Neuron (in vitro differentiated cells): ENCODE results near the gene EPS8.

Experiments used
- H2AFZ ChIP-seq: one replicate; pipeline ENCODE4 v1.6.1; 2013; ENCODE audit warnings: low read depth, mild to moderate bottlenecking, inconsistent platforms, low read length, moderate library complexity
- H3K27me3 ChIP-seq: one replicate; pipeline ENCODE4 v1.6.1; 2013; ENCODE audit warnings: low read length; ENCODE audit not compliant: insufficient read depth
- H3K36me3 ChIP-seq: one replicate; pipeline ENCODE4 v1.6.1; 2013; ENCODE audit warnings: low read length; ENCODE audit not compliant: insufficient read depth
- H3K4me1 ChIP-seq: one replicate; pipeline ENCODE4 v1.6.1; 2013; ENCODE audit warnings: low read length; ENCODE audit not compliant: insufficient read depth
- H3K4me3 ChIP-seq: 2 replicates; pipeline ENCODE4 v1.5.1; 2013; ENCODE audit warnings: mild to moderate bottlenecking, low read length, moderate library complexity
- H3K9me3 ChIP-seq: one replicate; pipeline ENCODE4 v1.6.1; 2013; ENCODE audit warnings: low read length

EPS8 gene

DNA sequence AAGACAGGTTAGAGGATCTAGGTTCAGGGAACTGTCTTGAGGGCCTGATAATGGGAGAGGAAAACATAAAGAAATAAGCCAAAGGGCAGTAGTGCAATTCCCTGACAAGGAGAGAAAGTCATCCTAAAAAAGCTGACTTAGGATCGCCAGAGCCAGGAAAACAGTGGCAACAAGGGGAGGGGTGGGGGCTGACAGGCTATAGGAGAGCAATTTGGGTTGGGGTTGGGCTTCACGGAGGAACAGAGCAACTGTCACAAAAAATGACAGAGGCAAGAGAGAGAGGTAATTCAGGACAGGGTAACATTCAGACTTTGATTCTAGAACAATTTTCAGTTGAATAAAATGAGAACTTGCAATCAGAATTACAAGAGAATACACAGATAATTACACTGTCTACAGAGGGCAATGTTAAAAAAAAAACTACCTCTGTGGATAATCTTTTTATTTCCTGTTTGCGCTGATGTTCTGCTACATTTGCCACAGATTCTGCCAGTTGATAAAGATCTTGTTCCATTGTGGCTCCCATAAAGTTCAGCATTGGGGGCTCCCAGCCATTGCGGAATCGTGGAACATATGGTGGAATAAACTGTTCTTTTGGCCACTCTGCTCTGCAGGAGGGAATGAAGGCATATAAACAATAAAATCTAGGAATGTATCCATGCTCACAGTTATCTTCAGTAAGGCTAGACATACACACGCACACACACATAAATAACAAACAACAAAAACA, 138.6 kb downstream of the EPS8 start:
- Histone ChIP-seq H2AFZ (no peak overlapping the region), H3K27me3 (no peaks in the 10 kb centered on the region), H3K4me3 (no peak overlapping the region), H3K36me3 (peaks cover 26% of the 10 kb centered on the region), H3K9me3 (peaks cover 4% of the 10 kb centered on the region), H3K4me1 (peaks cover 6% of the 10 kb centered on the region)

DNA sequence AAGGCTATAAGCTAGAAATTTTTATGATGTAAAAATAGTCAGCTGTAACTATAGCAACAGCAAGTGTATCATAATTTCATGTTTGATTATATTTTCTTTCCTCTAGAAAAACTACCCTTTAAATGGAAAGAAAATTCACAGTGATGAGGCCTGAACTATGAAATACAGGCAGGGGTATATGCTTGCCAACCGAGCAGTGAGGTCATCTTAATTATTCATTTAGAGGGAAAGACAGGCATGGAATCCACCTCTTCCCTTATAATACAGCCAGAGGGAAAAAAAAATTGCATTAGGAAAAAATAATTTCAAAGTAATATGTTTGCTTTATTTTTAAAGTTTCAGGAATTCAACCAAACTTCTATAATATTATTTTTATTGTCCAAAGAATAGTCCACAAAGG, 139.8 kb downstream of the EPS8 start:
- H3K27me3 ChIP-seq, result no peaks in the 10 kb centered on the region
- H3K36me3 ChIP-seq, result peaks cover 25% of the 10 kb centered on the region
- no peak overlapping the region for H2AFZ ChIP-seq
- peaks cover 6% of the 10 kb centered on the region for H3K4me1 ChIP-seq
- H3K9me3 ChIP-seq, result peaks cover 4% of the 10 kb centered on the region
- no peak overlapping the region for H3K4me3 ChIP-seq

DNA sequence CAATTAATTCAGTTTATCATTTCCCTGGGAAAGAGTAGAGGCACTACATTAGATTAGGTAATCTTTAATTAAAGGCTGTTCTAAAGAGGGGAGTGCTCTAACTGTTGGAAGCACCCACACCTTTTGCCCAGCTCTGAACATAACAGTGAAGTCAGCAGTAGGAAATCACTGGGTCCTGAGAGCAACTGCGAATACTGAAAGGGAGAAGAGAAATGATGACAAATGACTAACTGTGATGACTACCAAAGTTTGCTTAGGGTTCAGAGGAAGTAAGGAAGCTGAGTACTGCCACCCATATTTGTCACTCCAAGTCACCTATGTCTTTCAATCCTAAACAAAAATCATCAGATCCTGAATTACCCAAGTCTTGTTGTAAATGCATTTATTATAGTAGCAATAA, 140.6 kb downstream of the EPS8 start:
- Histone ChIP-seq H3K9me3 (peaks cover 4% of the 10 kb centered on the region), H3K27me3 (no peaks in the 10 kb centered on the region), H3K4me1 (peaks cover 6% of the 10 kb centered on the region), H3K36me3 (peaks cover 27% of the 10 kb centered on the region), H3K4me3 (no peak overlapping the region), H2AFZ (no peak overlapping the region)

DNA sequence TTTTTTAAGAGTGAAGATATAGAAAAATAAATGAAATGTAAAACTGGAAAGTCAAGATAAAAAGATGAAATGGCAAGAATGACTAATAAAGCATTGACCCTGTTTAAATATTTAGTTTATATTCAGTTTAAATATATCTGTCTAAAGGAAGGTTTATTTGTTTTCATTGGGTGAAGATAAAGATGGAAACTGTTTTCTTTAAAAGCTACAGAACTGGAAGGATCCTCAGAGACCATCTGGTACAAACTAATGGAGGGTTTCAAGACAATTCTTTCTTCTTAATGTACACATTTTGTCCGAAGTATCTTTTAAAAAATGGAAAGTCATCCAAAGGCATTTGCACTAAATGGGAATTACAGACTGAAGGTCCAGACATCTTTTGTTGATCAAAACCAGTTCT, 142.6 kb downstream of the EPS8 start:
- Histone ChIP-seq H3K9me3 (peaks cover 4% of the 10 kb centered on the region), H2AFZ (no peak overlapping the region), H3K4me3 (no peak overlapping the region), H3K36me3 (peaks cover 29% of the 10 kb centered on the region), H3K27me3 (no peaks in the 10 kb centered on the region), H3K4me1 (no peaks in the 10 kb centered on the region)

DNA sequence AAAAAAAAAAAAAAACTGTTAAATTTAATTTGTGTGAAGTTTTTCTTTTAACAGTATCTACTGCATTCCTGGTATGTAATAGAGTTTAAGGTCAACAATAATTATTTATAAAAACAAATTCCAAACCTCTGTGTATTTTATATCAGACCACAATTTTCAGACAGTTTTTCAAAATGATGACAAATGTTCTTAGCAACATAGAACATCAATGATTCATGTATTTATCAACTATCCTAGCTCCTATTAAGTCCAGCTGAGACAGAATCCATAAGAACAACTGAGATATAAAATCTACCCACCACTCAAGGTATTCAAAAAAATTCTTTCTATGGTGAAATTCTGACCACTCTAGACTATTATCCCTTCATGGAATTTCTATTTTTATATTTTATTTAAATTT, 144.5 kb downstream of the EPS8 start:
- Histone ChIP-seq H2AFZ (no peak overlapping the region), H3K4me3 (no peak overlapping the region), H3K36me3 (peaks cover 40% of the 10 kb centered on the region), H3K9me3 (peaks cover 4% of the 10 kb centered on the region), H3K4me1 (no peaks in the 10 kb centered on the region), H3K27me3 (no peaks in the 10 kb centered on the region)

DNA sequence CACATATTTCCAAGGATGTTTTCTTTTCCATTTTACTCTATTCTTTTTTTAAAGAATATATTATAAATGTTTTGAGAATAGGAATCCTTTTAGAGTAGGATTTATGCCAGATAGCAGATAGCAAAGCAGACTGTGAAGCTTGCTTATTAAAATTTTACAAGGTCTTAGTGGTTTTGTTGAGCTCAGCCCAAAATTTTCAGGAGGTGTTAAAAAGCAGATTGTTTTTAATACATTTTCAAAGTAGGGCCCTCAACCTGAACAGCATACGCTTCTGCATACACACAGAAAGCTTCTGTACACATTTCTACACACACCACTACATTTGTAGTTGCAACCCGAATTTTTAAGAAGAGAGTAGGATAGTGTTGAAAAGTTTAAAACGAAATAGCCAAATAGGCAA, 151.0 kb downstream of the EPS8 start:
- Histone ChIP-seq H3K4me3 (no peak overlapping the region), H3K9me3 (no peaks in the 10 kb centered on the region), H3K4me1 (peaks cover 7% of the 10 kb centered on the region), H3K36me3 (peaks cover 24% of the 10 kb centered on the region), H2AFZ (no peak overlapping the region), H3K27me3 (no peaks in the 10 kb centered on the region)

DNA sequence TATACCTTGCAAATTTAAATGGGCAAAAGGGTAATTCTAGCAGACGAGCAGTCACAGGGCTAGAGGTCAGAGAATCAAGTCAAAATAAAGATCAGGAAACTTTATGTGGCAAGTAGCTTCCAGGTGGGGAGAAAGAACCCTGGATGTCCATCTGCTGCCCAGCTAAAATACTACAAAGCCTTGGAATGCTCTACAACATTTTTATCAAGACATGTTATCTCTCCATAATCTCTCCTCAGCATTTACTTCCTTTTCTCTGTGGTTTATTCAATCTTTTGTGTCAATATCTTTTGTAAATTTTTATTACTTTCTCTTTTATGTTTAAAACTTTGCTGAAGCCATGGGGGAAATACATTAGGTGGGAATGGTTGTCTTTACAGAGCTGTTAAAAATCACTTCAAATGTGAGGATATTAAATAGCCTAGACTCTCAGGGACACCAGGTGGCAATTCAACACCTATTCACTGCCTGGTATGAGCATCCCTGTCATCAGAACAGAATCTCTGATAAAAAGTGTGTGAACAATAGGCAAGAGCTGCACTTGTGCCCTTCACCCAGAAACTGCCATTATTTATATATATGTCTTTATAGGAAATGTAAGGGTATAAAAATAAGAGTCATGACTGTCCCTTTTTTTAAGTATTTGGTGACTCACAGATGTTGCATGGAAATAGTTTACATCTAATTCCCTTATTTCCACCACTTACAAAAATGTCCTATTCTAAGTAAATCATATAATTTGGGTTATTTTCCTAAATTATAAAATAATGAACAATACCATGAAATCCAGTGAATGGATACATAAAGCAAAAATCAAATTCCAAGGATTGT, 152.9 kb downstream of the EPS8 start:
- Histone ChIP-seq H3K4me1 (peaks cover 10% of the 10 kb centered on the region), H3K36me3 (peaks cover 22% of the 10 kb centered on the region), H3K27me3 (no peaks in the 10 kb centered on the region)

DNA sequence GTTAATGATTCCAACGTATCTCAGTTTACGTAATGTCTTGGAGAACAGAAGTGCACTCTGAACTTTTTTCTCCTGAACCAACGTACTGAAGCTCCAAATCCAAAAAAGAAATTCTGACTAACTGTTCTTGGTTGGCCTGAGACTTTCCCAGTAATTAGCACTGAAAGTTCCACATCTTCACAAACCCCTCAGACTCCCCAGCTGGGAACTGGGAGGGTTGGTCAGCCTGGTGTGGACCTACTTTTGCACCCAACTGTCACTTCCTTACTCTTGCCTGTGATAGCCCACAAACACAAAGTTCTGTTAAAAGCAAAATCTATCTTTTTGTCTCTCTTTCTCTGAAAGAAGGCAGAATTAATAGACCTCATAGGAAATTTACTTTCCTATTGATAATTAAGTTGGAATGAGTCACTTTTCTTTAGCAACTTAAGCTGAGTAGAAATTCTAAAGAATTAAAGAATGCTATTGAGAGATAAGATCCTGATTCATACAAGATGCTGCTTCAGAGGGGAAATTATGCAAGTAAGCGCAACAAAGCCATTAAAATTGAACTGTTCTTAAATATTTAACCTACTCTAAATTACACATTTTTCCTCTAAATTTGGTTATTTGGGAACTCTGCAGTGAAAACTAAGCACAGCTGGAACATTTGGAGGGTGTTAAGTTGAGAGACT, 155.0 kb downstream of the EPS8 start:
- Histone ChIP-seq H3K36me3 (peaks cover 4% of the 10 kb centered on the region), H3K4me1 (peaks cover 26% of the 10 kb centered on the region), H3K9me3 (no peaks in the 10 kb centered on the region), H3K4me3 (no peak overlapping the region), H2AFZ (no peak overlapping the region), H3K27me3 (no peaks in the 10 kb centered on the region)

More for the DNA sequence above, 152.9 kb downstream of the EPS8 start:
- Histone ChIP-seq H3K4me3 (no peak overlapping the region), H3K9me3 (no peaks in the 10 kb centered on the region), H2AFZ (no peak overlapping the region)

DNA sequence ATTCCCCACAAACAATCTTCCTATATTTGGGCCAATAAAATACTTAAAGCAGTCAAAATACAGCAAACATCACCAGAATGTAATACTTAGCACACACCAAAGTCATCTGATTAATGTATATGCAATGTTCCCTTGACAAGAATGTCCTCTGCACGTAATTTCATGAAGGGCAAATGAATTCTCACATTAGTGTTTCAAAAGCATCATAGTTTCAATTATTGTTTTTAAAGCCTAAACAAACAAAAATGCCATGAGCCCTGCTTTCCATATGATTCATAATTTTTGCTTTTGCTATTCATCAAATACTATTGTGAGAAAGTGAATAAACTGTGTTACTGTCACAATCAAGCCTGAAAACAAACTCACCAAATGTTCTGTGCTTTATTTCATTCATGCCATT, 156.0 kb downstream of the EPS8 start:
- H3K27me3 ChIP-seq, result no peaks in the 10 kb centered on the region
- no peak overlapping the region for H3K4me3 ChIP-seq
- H3K9me3 ChIP-seq, result no peaks in the 10 kb centered on the region
- peaks cover 34% of the 10 kb centered on the region for H3K4me1 ChIP-seq
- peaks cover 2% of the 10 kb centered on the region for H3K36me3 ChIP-seq
- no peak overlapping the region for H2AFZ ChIP-seq

DNA sequence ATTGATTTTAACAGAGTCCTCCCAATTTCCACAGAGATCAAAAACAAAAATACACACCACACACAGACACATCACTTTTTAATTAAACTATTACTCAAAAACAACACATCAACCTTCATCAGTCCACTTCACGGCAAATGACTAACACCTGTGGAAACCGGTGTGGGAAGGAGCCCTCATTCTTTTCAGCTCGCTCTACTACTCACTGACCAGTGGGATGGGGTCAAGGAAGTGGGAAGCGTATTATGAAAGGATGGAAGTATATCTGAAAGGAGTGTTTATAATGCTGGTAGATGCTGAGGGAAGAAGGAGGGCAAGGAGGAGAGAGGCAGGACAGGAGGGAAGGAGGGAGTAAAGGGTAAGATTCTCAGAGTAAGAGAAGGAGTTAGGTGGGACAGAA, 156.5 kb downstream of the EPS8 start:
- Histone ChIP-seq H3K4me3 (no peak overlapping the region), H3K36me3 (peaks cover 2% of the 10 kb centered on the region), H2AFZ (no peak overlapping the region), H3K4me1 (peaks cover 39% of the 10 kb centered on the region), H3K27me3 (no peaks in the 10 kb centered on the region), H3K9me3 (no peaks in the 10 kb centered on the region)

DNA sequence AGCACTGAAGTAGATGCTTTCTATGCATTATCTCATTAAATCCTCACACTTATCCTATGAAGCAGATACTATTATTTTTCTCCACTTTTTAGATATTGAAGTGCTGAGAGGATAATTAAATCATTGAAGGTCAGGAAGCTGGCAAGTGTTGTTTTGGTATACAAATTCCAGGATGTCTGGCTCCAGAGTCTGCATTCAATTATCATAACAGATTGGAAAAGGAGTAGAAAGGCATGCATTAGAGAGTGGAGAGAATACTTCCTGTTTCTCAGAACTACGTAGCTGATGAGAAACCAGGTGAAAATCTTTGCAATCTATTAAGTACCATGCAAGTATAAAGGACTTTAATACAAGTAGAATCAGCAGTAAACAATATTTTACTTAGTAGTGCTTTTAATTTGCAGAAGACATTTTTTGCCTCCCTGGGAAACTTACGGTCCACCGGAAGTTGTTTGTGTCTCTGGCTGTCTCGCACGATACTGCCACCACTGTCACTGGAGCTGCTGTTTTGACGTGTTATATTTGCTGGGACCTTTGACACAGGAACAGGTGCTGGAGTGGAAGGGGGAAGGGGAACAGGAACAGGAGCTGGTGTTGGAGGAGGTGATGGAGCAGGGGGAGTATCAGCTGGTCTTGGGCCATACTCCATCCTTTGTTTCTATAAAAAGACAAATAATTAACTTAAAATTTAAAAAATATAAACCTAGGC, 158.0 kb downstream of the EPS8 start:
- peaks cover 45% of the 10 kb centered on the region for H3K4me1 ChIP-seq
- H3K27me3 ChIP-seq, result no peaks in the 10 kb centered on the region
- no peaks in the 10 kb centered on the region for H3K36me3 ChIP-seq
- H3K9me3 ChIP-seq, result no peaks in the 10 kb centered on the region
- no peak overlapping the region for H2AFZ ChIP-seq
- H3K4me3 ChIP-seq, result no peak overlapping the region

DNA sequence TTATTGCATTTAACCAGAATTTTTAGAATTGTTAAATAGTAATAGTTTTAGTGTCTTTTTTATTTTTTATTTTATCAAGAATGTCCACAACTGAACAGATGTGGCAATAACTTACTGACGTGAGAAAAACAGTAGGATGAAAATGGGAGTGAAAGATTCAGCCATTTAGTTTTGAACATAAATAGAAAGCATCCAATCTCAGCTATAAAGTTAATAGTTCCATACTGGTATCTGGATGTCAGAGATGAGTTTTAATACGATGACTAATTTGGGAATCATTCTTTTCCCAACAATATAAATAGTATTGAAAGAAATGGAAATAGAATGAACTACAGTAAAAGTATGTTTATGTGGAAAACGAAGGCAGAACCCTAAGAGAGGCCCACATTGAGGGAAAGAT, 159.4 kb downstream of the EPS8 start:
- H3K4me1 ChIP-seq, result peaks cover 46% of the 10 kb centered on the region

DNA sequence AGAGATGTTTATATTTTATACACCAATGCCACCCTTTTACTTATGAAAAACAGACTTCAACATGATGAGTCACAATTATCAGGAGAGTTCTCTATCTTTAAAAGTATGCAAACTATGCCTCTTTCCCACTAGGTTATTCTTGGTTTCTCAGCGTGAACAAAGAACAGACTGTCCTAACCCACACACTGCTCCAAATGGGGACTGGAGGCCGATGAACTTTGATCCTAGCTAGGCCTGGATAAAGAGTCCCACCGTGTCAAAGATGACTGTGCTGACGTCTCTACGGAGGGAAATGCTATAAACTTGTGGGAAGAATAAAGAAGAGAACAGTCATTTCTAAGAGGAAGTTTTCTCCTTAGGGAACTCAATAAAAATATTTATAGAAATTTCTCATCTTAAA, 160.1 kb downstream of the EPS8 start:
- H3K27me3 ChIP-seq, result no peaks in the 10 kb centered on the region
- H3K4me3 ChIP-seq, result no peak overlapping the region
- H3K9me3 ChIP-seq, result no peaks in the 10 kb centered on the region
- H2AFZ ChIP-seq, result no peak overlapping the region
- peaks cover 47% of the 10 kb centered on the region for H3K4me1 ChIP-seq
- no peaks in the 10 kb centered on the region for H3K36me3 ChIP-seq

More for the DNA sequence above, 159.4 kb downstream of the EPS8 start:
- H3K4me3 ChIP-seq, result no peak overlapping the region
- H3K36me3 ChIP-seq, result no peaks in the 10 kb centered on the region
- no peak overlapping the region for H2AFZ ChIP-seq
- no peaks in the 10 kb centered on the region for H3K27me3 ChIP-seq
- H3K9me3 ChIP-seq, result no peaks in the 10 kb centered on the region
